Neural cell (in vitro differentiated cells): ENCODE measurements around the gene ATXN7L1.

Source experiments
- EP300 ChIP-seq: fragments of 450-650 bp; conservative IDR thresholded peaks from 2 replicates; pipeline ENCODE4 v1.6.1; 2014; ENCODE audit warnings: antibody characterized with exemption, mild to moderate bottlenecking, moderate library complexity; ENCODE audit not compliant: poor library complexity, severe bottlenecking
- EZH2 ChIP-seq: fragments of 200-600, 300-800 bp; shearing (Covaris generic), sonication (generic); IDR thresholded peaks from 2 replicates; pipeline ENCODE4 v1.6.1; 2014; ENCODE audit warnings: antibody characterized with exemption, low read length, borderline replicate concordance, mild to moderate bottlenecking; ENCODE audit not compliant: insufficient read depth, poor library complexity, severe bottlenecking
- MXI1 ChIP-seq: fragments of 450-650 bp; conservative IDR thresholded peaks from 2 replicates; pipeline ENCODE4 v1.6.1; 2014; ENCODE audit warnings: antibody characterized with exemption, mild to moderate bottlenecking; ENCODE audit not compliant: poor library complexity, severe bottlenecking
- POLR2AphosphoS5 ChIP-seq: IDR thresholded peaks from 2 replicates; pipeline ENCODE4 v1.6.1; 2012
- TAF1 ChIP-seq: IDR thresholded peaks from 2 replicates; pipeline ENCODE4 v1.6.1; 2012; ENCODE audit warnings: low read depth
- TF ChIP-seq, protein P1 (sequence below): fragments of 450-650 bp; IDR thresholded peaks from 2 replicates; pipeline ENCODE4 v1.5.1; 2014; ENCODE audit warnings: antibody characterized with exemption, mild to moderate bottlenecking, moderate library complexity; ENCODE audit not compliant: poor library complexity, severe bottlenecking

DNA sequence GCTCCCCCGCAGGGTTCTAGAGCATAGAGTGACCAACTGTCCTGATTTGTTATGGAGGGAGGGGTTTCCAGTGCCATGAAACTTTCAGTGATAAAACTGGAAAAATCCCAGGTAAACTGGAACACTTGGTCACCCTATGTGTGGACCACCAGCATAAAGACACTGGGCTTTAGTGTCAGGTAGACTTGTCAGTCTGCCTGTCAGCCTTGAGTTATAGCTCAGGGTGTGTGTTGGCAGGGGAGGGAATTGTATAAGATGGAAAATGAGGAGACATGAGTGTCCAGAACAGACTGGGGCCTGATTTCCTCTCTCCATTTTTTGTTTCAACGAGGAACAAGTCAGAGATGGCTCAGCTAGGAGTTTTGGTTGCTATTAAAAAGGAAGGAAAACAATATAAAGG is 284.9 kb downstream of the ATXN7L1 start:
- TF ChIP-seq, protein P1, sequence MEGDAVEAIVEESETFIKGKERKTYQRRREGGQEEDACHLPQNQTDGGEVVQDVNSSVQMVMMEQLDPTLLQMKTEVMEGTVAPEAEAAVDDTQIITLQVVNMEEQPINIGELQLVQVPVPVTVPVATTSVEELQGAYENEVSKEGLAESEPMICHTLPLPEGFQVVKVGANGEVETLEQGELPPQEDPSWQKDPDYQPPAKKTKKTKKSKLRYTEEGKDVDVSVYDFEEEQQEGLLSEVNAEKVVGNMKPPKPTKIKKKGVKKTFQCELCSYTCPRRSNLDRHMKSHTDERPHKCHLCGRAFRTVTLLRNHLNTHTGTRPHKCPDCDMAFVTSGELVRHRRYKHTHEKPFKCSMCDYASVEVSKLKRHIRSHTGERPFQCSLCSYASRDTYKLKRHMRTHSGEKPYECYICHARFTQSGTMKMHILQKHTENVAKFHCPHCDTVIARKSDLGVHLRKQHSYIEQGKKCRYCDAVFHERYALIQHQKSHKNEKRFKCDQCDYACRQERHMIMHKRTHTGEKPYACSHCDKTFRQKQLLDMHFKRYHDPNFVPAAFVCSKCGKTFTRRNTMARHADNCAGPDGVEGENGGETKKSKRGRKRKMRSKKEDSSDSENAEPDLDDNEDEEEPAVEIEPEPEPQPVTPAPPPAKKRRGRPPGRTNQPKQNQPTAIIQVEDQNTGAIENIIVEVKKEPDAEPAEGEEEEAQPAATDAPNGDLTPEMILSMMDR, result no peak
- TF ChIP-seq MXI1 (no peak), POLR2AphosphoS5 (no peak), EP300 (no peak), TAF1 (no peak), EZH2 (no peak)
